DND-41 (cell line): ENCODE data around the gene ROS1.

Experiments
- EZH2 ChIP-seq: IDR thresholded peaks from 3 replicates; pipeline ENCODE4 v1.6.1; 2012; ENCODE audit warnings: borderline replicate concordance, low read depth, mild to moderate bottlenecking, moderate library complexity, low read length, inconsistent platforms; ENCODE audit not compliant: severe bottlenecking
- TF ChIP-seq, protein P1 (sequence below): IDR thresholded peaks from 2 replicates; pipeline ENCODE4 v1.5.1; 2012; ENCODE audit warnings: borderline replicate concordance, low read length, moderate library complexity, mild to moderate bottlenecking; ENCODE audit not compliant: poor library complexity, severe bottlenecking; ENCODE audit errors: extremely low read depth

DNA sequence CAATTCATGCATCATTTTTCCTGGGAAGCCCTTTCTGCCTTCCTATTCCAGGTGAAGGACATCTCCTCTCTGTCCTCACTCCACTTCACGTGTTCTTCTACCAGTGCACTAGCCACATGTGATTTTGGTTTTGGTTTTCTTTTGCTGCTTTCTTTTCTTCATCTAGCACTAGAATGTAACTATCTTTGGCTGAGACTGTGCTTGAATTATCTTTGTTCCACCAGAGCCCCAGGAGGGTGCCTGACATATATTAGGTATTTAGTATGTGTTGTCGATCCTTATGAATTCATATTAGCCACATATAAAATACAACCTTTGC, 80.5 kb downstream of the ROS1 start:
- TF ChIP-seq, protein P1, sequence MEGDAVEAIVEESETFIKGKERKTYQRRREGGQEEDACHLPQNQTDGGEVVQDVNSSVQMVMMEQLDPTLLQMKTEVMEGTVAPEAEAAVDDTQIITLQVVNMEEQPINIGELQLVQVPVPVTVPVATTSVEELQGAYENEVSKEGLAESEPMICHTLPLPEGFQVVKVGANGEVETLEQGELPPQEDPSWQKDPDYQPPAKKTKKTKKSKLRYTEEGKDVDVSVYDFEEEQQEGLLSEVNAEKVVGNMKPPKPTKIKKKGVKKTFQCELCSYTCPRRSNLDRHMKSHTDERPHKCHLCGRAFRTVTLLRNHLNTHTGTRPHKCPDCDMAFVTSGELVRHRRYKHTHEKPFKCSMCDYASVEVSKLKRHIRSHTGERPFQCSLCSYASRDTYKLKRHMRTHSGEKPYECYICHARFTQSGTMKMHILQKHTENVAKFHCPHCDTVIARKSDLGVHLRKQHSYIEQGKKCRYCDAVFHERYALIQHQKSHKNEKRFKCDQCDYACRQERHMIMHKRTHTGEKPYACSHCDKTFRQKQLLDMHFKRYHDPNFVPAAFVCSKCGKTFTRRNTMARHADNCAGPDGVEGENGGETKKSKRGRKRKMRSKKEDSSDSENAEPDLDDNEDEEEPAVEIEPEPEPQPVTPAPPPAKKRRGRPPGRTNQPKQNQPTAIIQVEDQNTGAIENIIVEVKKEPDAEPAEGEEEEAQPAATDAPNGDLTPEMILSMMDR = no peak
- no peak for TF ChIP-seq EZH2
